CD4-positive, alpha-beta T cell treated with Interleukin-6 for 4 hours (primary cell): ENCODE results near the gene POLE.

Experiments
- DNase-seq: peaks from one replicate; pipeline ENCODE4 v3.0.0-alpha.2; 2020; ENCODE audit warnings: mixed read lengths

The POLE gene

DNA sequence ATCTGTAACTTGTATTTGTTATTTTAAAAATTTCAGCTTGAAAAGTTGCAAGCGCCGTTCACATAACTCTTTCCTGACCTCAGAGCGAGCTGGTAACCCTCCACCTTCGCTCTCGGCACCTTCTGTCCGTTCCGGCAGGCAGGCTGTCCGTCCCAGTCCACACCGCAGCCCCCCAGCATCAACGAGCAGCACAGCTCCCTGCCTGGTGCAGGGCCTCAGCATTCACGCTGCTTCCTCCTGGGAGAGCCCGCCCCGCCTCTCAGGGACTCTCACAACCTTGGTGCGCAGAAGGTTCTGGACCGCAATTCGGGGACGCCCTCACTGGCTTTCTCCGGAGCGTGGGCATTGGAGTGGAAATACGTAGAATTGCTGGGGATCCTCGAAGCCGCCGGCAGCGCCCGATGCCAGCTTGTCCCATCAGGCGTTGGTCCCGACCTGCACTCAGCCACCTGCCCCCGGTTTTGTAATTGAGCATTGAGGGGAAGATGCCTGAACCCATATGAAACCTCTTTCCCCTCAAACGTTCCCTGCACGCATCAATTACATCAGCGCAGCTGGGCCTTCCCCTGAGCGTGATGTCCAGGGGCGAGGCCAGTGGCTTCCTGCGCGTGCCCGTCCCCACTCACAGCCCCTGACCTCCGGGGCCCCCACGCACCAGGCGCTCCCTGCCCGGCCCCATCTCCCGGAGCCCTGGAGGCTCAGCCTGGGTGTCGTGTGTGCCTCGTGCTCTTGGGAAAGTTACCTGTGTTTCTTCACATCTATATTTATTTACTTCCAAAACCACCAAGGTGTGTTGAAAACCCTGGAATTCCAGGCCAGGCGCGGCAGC, 95.8 kb downstream of the POLE start:
- no peak for DNase-seq

DNA sequence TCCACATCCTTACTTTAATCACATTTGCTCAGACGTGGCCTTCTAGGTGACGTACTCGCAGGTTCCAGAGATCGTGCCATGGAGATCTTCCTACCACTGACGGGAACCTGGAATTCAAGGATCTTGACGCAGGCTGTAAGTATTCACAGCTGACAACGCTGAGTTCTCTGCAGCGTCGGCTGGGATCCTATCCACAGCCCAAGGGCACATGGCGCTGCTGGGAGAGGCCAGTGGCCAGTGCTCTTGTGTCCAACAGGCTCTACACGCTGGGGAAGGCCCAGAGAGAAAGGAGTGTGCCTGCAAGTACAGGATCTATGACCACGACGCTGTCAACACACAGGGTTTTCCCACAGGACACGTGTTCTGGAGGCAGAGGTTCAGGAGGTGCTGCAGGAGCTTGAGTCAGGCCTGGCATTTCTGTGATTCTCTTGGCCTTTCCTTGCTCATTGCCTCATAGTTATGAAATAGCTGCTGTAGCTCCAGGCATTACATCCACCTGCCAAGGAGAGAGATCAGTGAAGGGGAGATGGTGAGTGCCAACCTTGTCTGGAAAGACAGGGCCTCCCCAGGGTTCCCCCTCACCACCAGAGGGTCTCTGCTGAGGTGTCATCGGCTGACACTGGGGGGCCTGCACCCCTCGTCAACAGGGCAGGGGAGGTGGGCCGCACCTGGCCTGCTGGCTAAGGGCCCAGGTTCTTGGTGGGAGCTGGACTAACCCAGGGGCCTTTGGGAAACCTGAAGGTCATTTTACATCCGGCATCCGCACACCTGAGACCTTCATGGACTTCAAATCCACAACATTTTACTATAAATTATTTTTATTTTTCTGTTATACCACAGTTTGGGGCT, 98.1 kb downstream of the POLE start:
- no peak for DNase-seq

DNA sequence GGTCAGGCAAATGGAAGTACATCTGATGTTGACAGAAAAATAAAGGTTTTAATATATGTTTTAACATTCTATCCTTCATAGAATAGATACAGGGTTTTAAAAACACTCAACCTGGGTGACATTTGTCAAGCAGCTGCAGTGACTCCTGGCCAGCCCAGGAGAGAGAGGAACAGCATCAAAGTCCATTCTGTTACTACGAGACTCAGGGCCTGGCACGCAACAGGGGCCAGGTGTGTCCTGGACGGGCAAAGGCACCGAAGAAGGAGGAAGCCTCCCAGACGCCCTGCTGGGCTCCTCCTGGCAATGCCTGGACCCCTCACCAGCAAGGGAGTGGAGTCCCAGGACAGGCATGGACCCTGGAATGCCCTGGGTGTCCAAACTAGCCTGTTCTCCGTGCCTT, 98.8 kb downstream of the POLE start:
- DNase-seq, result no peak

DNA sequence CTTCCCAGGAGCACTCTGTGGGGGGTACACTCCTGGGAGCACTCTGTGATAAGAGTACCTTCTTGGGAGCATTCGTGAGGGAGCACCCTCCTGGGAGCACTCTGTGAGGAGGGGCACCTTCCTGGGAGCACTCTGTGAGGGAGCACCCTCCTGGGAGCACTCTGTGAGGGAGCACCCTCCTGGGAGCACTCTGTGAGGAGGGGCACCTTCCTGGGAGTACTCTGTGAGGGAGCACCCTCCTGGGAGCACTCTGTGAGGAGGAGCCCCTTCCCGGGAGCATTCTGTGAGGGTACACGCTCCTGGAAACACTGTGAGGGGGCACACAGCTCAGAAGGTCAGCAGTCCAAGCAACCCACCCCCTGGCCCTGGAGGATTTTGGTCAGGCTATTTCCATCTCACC, 99.4 kb downstream of the POLE start:
- DNase-seq, result no peak

DNA sequence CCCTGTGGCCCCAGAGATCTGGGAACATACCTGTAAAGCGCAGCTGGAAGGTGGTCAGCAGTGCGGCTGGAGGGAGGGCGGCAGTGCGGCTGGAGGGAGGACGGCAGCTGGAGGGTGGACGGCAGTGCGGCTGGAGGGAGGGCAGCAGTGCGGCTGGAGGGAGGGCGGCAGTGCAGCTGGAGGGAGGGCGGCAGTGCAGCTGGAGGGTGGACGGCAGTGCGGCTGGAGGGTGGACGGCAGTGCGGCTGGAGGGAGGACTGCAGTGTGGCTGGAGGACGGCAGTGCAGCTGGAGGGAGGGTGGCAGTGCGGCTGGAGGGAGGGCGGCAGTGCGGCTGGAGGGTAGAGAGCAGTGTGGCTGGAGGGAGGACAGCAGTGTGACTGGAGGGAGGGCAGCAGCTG, 100.2 kb downstream of the POLE start:
- DNase-seq, result no peak

DNA sequence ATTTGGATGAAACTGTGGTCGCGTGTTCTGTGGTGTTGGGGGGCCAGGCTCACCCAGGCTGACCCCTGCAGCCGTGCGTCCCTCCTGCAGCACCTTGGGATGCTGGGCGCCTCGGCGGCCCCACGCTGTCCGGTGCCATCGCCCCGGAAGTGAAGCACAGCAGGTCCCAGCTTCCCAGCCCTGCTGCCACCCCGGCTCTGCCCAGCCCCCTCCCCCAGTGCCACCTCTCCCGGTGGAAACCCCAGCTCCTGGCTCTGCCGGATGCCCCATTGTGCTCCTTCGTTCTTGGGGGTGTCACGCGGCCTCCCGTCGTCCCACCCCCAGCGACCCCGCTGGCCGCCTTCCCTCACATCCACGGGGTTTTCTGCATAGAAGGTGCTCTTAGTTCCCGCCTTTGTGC, 102.0 kb downstream of the POLE start:
- no peak for DNase-seq

DNA sequence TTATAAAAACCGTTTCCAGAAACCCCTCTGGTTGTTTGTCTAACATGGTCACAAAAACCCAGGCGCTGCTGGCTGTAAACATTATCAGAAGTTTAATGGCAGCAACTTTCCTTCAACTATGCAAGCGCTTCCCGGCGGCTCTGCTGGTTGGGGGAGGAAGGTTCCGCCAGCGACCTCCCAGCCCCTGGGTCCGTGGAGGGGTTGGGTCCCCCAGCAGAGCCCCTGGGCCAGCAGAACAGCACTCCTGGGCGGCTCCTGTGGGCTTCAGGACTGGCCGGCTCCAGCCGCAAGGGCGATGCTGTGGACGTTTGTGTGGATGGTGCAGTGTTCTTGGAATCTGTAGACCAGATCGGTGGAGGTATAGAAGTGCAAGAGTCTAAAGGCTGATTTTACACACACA, 102.7 kb downstream of the POLE start:
- no peak for DNase-seq

DNA sequence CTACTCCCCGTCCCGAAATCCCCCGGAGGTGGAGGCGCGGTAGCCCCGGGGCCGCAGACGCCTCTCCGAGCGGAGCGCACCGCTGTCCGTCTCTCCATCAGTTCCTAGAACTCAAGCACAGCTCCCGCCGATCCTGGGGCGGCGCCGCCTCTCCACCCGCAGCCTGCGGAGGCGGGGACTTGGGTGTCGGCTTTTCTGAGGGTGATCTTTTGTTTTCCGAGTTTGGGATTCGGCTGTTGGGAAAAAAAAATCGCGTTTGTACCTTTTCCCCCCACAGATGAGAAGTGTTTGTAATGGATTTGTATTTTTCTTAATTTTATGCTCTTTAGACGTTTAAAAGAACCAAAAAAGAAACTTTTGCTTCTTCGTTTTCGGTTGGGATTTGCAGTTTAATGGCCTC, 103.4 kb downstream of the POLE start:
- DNase-seq, result no peak

DNA sequence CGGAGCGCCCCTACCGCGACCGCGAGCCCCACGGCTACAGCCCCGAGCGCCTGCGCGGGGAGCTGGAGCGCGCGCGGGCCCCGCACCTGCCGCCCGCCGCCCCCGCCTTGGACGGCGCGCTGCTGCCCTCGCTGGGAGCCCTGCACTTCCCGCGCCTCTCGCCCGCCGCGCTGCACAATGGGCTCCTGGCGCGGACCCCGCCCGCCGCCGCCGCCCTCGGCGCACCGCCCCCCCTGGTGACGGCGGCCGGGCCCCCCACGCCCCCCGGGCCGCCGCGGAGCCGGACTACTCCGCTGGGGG, 103.8 kb downstream of the POLE start:
- DNase-seq, result no peak

DNA sequence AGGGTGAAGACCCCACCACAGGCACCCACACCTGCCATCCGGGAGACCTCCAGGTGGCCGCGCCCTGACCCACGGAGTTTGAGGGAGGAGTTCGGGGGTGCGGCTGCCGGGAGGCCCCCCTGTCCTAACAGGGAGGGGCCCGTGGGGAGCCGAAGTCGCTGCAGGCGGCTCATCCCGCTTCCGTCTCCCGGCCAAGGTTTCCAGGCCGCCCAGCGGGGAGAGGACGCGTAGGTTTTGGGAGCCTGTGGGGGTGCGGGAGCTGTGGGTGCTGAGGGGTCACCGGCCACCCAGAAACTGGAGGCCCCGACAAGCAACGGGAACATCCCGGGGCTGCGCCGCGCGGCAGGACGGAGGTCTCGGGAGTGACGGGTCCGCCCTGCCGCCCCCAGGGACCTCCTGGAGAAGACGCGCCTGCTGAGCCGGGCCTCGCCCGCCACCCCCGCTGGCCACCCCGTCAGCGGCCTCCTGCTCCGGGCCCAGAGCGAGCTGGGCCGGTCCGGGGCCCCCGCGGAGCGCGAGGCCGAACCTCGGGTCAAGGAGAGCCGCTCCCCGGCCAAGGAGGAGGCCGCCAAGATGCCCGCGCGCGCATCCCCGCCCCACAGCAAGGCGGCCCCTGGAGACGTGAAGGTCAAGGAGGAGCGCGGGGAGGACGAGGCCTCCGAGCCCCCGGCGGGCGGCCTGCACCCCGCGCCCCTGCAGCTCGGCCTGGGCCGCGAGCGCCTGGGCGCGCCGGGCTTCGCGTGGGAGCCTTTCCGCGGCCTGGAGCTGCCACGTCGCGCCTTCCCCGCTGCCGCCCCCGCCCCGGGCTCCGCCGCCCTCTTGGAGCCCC, 104.3 kb downstream of the POLE start:
- DNase-seq, result no peak

DNA sequence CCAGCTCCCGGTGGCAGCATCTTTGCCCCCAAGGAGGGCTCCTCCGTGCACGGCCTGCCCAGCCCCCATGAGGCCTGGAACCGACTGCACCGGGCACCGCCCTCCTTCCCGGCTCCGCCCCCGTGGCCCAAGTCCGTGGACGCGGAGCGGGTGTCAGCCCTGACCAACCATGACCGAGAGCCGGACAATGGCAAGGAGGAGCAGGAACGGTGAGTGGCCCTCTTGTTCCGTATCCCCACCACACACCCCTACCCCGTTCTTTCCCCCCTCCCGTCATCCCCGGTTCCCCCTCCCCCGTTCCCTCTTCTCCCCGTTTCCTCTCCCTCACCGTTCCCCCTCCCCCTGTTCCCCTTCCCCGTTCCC, 105.1 kb downstream of the POLE start:
- no peak for DNase-seq

DNA sequence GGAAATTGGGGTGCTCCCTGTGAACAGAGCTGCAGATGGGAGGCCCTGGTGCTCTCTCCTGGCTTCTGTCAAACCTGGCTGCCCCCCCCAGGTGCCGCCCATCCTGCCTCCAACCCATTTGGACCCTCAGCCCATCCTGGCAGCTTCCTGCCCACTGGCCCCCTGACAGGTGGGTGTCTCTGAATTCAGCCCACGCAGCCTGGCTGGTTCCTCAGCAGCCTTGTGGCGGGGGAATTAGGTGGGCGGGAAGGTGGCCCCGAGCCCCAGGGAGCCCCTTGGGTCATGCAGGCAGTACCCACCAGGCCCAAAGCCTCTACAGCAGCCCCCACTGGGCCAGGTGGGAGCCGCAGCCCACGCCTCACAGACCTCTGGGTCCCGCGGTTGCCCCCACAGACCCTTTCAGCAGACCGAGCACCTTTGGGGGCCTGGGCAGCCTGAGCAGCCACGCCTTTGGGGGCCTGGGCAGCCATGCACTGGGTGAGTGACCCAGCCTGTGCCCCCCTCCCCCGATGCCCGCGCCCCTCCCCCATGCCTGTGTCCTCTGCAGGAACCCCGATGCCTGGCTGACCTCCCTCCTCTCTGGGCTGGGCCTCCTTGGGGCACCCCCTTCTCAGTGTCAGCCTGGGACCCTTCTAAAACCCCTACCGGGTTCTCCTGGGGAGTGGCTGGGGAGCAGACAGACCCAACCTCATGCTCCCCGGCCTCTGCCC, 105.6 kb downstream of the POLE start:
- DNase-seq, result no peak

DNA sequence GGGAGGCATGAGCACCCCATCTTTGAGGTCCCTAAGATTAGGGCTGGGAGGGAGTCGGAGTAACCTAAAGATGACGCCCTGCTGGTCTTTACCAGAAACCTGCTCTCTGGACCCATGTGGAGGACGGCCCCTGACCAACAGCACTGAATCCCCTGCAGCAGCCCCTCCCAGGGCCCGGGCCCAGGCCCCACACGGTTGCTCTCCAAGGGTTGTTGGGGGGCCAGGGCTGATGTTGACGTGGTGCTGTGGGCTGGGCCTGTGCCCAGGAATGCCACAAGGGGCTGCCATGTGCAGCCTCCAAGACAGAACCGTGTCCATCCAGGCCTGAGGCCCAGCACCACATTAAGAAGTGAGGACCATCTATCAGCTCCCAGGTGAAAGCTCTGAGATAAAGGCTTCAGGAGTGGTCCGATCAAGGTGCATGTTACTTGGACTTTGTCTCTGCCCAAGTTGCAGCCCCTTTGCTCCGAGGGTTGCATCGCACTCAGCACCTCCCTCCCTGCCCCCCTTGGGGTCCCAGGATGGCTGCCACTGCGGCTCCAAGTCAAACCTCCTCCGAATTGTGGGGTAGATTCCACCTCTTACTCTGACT, 106.3 kb downstream of the POLE start:
- DNase-seq, result no peak

DNA sequence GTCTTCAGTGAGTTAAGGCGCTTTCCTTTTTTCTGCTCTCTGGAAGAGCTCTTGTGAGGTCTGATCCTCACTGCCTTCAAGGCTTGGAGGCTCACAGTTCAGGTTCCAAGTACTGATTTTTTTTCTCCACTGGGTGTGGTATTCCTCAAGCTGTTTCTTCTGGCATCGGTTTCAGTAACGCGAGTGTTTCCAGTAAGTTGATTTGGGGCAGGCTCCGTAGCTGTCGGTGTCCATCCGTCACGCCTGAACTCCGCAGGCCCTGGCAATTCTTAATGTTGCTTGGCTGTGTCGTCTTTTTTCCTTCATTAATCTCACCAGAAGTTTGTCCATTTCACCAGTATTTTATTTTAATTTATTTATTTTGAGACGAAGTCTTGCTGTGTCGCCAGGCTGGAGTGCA, 107.4 kb downstream of the POLE start:
- no peak for DNase-seq

DNA sequence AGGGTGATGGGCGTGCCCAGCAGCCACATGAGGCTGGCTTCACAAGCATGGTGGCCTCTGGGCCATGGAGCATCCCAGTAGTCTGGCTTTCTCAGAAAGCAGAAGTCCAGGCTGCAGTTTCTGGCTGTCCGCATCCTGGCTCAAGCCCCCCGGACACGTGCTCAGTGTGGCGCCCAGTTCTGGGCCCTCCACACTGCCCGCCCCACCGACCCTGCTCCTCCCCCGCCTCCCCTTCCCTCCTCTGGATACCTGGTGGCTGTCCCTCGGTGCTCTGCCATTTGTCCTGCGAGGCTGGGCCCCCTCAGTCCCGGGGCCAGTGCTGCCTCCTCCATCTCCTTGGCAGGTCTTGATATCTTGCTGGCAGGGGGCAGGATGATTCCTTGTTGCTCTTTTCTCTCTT, 108.3 kb downstream of the POLE start:
- no peak for DNase-seq

DNA sequence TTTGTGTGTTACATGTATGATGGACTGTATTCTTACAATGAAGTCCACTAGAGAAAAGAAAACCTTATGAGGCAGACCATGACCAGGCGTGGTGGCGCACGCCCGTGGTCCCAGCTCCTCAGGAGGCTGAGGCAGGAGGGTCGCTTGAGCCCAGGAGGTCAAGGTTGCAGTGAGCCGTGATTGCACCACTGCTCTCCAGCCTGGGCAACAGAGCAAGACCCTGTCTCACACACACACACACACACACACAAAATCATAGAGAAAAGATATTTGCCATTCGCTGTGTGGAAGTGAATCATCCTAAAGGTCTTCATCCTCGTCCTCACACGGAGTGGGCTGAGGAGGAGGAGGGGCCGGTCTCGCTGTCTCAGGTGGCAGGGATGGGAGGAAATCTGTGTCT, 109.0 kb downstream of the POLE start:
- no peak for DNase-seq

DNA sequence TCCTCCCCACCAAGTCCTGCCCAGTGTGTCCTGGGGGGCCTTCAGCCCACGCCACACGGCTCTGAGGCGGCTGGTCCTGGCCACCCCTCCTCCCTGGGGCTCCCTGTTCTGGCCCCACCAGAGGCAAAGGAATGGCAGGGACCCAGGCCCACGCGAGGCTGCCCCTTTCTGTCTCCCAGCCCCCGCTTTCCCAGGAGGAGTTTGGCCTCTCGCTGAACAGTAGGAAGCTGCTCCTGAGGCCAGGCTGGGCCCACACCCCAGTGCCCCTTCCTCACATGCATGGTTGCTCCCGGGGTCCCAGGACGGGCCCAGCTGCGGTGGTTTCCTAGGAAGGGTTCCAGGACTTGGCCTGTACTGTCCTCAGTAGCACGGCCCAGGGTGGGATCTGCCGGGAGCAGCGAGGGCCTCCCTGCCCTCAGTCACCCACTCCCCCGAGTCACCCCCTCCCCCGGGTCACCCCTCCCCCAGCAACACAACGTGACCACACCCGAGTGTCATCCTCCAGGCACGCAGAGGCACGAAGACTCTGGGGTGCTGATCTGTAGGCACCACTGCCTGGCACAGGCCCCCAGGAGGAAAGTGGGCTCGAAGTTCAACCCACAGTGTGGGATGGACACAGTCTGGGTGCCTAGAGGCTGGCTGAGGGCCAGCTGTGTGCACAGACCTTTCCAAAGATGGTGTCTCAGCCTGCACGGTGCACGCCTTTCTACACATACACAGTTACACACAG, 109.8 kb downstream of the POLE start:
- no peak for DNase-seq

DNA sequence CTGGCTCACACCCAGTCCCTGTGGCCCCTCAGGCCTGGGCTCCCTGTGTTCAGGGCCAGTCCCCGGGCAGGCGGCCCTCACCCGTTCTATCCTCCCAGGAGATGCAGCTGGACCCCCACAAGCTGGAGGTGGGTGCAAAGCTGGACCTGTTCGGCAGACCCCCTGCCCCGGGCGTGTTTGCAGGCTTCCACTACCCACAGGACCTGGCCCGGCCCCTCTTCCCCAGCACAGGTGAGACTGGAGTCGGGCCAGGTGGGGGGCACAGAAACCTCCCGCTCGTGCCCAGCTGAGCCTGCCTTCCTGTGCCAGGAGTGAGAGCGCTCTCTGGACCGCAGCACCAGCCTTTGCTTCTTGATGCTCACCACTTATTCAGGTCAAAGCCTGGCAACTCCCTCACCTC, 110.4 kb downstream of the POLE start:
- DNase-seq, result no peak

DNA sequence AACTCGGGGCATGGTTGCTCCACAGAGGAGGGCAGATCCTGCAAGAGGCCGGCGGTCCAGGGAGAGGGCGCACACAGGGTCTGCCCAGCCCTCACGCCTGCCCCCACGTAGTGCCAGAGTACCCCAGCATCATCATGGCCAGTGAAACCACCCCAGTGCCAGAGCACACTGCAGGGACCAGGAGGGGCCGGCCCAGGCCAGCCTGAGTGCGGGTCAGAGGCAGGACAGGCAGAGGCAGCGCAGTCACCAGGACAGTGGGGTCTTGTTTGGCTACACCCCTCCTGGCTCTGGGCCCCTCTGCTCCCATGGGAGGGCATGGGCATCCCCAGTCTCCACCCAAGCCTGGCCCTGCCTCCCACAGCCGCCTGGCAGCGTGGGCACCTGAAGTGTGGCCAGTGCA, 111.5 kb downstream of the POLE start:
- DNase-seq, result no peak

DNA sequence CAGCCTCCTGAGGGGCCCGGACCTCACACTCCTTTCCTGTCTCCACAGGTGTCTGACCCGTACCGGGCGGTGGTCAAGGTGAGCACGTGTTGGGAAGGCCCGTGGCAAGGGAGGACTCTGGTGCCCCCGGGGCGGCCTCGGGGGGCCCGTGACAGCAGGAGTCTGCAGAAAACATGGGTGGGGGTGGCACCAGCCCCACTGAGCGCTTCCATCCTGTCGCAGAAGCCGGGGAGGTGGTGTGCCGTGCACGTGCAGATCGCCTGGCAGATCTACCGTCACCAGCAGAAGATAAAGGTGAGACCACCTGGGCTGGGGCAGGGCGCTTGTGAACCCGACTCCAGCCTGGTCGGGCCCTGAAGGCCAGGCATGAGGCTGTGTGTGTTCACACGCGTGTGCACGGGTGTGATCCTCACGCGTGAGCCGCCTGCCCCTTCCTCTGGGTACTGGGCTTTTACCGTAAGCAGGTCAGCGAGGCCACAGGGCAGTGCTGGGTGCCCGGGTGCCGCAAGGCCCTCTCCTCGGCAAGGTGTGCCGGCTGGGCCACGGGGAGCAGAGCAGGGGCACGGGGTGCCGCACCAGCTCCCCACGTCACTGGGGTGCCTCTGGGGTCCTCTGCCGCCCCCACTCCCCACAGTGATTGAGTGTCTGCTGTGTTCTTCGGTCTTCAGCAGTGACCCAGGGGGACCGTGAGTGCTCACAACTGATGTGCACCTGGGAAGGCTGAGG, 112.7 kb downstream of the POLE start:
- DNase-seq, result no peak
